ENCODE data around the gene RBM23. TPM values are rescaled to one million over a fixed set of nuclear protein-coding genes. Genes with fewer than 3 reads are reported as not detected.

Gene RBM23
- total RNA-seq, 1 experiment from 2014 or later, result 76.5 TPM

- Histone ChIP-seq H3K9me2 (ENCODE audit: insufficient read depth) (no peaks in the 10 kb centered on the region), H3K27me3 (ENCODE audit: insufficient read depth, low read depth) (no peaks in the 10 kb centered on the region), H3K27ac (no peak overlapping the region), H2AFZ (no peak overlapping the region), H4K20me1 (ENCODE audit: insufficient read depth) (no peaks in the 10 kb centered on the region), H3F3A (ENCODE audit: insufficient read depth, low read depth) (peaks cover 30% of the 10 kb centered on the region; the same call in 1 of the 2 replicates), H3K4me2 (no peak overlapping the region), H3K79me2 (ENCODE audit: low read depth) (no peaks in the 10 kb centered on the region), H3K36me3 (ENCODE audit: low read depth) (peaks cover 12% of the 10 kb centered on the region; the same call in 1 of the 2 replicates), H3K4me1 (replicated peaks; ENCODE audit: insufficient read depth) (peaks cover 15% of the 10 kb centered on the region), H3K9me3 (ENCODE audit: insufficient read depth, low read depth) (no peaks in the 10 kb centered on the region), H3K4me3 (no peak overlapping the region)
- CTCF ChIA-PET, result no interaction called here
- intact Hi-C loops (cut with micrococcal nuclease; ENCODE audit: unreplicated experiment), result loop anchor here (2.0 kb wide), 1 partner anchor 243 kb away; no protein-coding TSS in a partner anchor
- POLR2A ChIA-PET (ENCODE audit: unreplicated experiment), result interaction anchor here (0.6 kb wide), 1 partner anchor 17 kb away, joined by 4 read pairs; no protein-coding TSS in a partner anchor
- DNase-seq, result no peak
- TF ChIP-seq, protein P1, sequence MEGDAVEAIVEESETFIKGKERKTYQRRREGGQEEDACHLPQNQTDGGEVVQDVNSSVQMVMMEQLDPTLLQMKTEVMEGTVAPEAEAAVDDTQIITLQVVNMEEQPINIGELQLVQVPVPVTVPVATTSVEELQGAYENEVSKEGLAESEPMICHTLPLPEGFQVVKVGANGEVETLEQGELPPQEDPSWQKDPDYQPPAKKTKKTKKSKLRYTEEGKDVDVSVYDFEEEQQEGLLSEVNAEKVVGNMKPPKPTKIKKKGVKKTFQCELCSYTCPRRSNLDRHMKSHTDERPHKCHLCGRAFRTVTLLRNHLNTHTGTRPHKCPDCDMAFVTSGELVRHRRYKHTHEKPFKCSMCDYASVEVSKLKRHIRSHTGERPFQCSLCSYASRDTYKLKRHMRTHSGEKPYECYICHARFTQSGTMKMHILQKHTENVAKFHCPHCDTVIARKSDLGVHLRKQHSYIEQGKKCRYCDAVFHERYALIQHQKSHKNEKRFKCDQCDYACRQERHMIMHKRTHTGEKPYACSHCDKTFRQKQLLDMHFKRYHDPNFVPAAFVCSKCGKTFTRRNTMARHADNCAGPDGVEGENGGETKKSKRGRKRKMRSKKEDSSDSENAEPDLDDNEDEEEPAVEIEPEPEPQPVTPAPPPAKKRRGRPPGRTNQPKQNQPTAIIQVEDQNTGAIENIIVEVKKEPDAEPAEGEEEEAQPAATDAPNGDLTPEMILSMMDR (conservative IDR thresholded peaks at IDR 0.05), result no peak
- BruUV-seq (replicated peaks), result no TSS peak
Measured at GRCh38 chr14:22901799-22902198, 17.1 kb downstream of the RBM23 start.

DNA sequence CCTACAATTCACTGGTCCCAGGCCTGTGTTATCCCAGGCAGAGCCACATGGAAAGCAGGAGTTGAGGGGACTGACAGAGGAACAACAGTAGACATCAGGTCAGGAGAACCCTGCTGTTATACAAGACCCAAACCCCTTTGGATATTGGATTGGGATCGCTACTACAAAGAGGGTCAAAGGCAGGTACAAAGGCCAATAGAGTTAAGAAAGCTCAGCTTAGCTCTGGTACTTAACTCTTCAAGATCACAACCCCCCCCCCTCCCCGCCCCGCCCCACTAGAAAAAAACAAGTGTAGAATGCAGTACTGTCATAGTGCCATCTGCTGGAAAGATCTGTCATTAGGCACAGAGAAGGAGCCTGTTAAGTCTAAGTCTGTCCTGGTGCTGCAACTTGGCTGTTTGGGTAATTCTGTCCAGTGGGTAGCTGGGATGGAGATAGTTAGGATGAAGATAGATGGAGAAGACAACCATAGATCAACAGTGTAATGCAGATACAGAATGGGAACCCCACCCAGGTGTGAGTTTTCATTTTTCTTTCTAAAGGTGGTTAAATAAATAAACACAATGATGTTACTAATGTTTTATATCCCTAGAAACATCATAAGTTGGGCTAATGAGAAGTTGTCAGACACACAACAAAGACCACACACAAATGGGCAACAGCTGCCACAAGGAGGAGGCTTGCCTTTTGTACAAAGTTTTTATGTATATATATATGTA is 18.7 kb downstream of the RBM23 start:
- TF ChIP-seq EZH2 (IDR thresholded peaks at IDR 0.05; ENCODE audit: low read depth), result no peak
- TF ChIP-seq, protein P1 (conservative IDR thresholded peaks at IDR 0.05), result peak; percentile 62
- no peaks in the 10 kb centered on the region for H4K20me1 ChIP-seq (ENCODE audit: insufficient read depth)
- POLR2A ChIA-PET (ENCODE audit: unreplicated experiment), result interaction anchor here (0.6 kb wide), 1 partner anchor 312 kb away, joined by 3 read pairs; the partner anchor contains the start of gene DAD1
- no peaks in the 10 kb centered on the region for H3K27me3 ChIP-seq (ENCODE audit: insufficient read depth, low read depth)
- BruUV-seq (replicated peaks), result no TSS peak
- H3K79me2 ChIP-seq (ENCODE audit: low read depth), result no peaks in the 10 kb centered on the region
- no peak overlapping the region for H3K4me2 ChIP-seq
- H3K9me2 ChIP-seq (ENCODE audit: insufficient read depth), result no peaks in the 10 kb centered on the region
- H3K4me3 ChIP-seq, result no peak overlapping the region
- intact Hi-C loops (cut with micrococcal nuclease; ENCODE audit: unreplicated experiment), result loop anchor here (2.0 kb wide), 1 partner anchor 241 kb away; no protein-coding TSS in a partner anchor
- peaks cover 30% of the 10 kb centered on the region; the same call in 1 of the 2 replicates for H3F3A ChIP-seq (ENCODE audit: insufficient read depth, low read depth)
- H3K27ac ChIP-seq, result no peak overlapping the region
- no peak overlapping the region for H2AFZ ChIP-seq
- no peaks in the 10 kb centered on the region for H3K9me3 ChIP-seq (ENCODE audit: insufficient read depth, low read depth)
- peaks cover 4% of the 10 kb centered on the region; the same call in 1 of the 2 replicates for H3K36me3 ChIP-seq (ENCODE audit: low read depth)
- CTCF ChIA-PET, result interaction anchor here (0.6 to 1.6 kb wide), 4 partner anchors 45 to 86 kb away, joined by 3 to 14 read pairs (median 11); no protein-coding TSS in a partner anchor
- DNase-seq, result peak; percentile 24 to 41
- peaks cover 15% of the 10 kb centered on the region for H3K4me1 ChIP-seq (replicated peaks; ENCODE audit: insufficient read depth)

- ChIA-PET POLR2A (ENCODE audit: unreplicated experiment) (no interaction called here), CTCF (no interaction called here)
- no TSS peak for BruUV-seq (replicated peaks)
- Histone ChIP-seq H3K9me2 (ENCODE audit: insufficient read depth) (no peaks in the 10 kb centered on the region), H2AFZ (no peak overlapping the region), H3K4me3 (no peak overlapping the region), H3K4me2 (no peak overlapping the region), H3F3A (ENCODE audit: insufficient read depth, low read depth) (peaks cover 24% of the 10 kb centered on the region; the same call in 1 of the 2 replicates), H3K27me3 (ENCODE audit: insufficient read depth, low read depth) (no peaks in the 10 kb centered on the region), H3K9me3 (ENCODE audit: insufficient read depth, low read depth) (no peaks in the 10 kb centered on the region), H4K20me1 (ENCODE audit: insufficient read depth) (no peaks in the 10 kb centered on the region), H3K4me1 (replicated peaks; ENCODE audit: insufficient read depth) (peaks cover 8% of the 10 kb centered on the region; the same call in 1 of the 2 replicates), H3K27ac (no peak overlapping the region), H3K36me3 (ENCODE audit: low read depth) (peaks cover 3% of the 10 kb centered on the region; the same call in 1 of the 2 replicates), H3K79me2 (ENCODE audit: low read depth) (no peaks in the 10 kb centered on the region)
- DNase-seq, result no peak
- TF ChIP-seq, protein P1 (conservative IDR thresholded peaks at IDR 0.05), result no peak
- TF ChIP-seq EZH2 (IDR thresholded peaks at IDR 0.05; ENCODE audit: low read depth), result no peak
- intact Hi-C loops (cut with micrococcal nuclease; ENCODE audit: unreplicated experiment), result no loop called here
Measured at GRCh38 chr14:22898302-22899090, 20.5 kb downstream of the RBM23 start.

Measured in PC-9 (cell line).